ENCODE data around the gene IGF2BP2.
"Not testable (repeated sequence)": the region's sequence is repeated elsewhere in the genome, so short reads cannot be mapped to it uniquely, and the experiment has no call there.

DNA sequence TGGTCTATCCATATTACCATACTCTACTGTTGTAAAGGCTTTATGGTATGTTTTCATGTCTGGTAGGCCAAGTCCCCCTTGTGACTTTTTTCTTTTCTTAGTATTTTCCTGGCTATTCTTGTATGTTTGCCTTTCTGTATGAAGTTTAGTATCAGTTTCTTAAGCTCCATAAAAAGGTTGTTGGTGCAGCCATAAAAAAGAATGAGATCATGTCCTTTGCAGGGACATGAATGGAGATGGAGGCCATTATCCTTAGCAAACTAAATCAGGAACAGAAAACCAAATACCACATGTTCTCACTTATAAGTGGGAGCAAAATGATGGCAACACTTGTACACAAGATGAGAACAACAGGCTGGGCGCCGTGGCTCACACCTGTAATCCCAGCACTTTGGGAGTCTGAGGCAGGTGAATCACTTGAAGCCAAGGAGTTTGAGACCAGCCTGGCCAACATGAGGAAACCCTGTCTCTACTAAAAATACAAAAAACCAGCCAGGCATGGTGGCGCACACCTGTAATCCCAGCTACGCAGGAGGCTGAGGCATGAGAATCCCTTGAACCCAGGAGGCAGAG, 13.7 kb upstream of the IGF2BP2 start:
- TF ChIP-seq, protein P1, sequence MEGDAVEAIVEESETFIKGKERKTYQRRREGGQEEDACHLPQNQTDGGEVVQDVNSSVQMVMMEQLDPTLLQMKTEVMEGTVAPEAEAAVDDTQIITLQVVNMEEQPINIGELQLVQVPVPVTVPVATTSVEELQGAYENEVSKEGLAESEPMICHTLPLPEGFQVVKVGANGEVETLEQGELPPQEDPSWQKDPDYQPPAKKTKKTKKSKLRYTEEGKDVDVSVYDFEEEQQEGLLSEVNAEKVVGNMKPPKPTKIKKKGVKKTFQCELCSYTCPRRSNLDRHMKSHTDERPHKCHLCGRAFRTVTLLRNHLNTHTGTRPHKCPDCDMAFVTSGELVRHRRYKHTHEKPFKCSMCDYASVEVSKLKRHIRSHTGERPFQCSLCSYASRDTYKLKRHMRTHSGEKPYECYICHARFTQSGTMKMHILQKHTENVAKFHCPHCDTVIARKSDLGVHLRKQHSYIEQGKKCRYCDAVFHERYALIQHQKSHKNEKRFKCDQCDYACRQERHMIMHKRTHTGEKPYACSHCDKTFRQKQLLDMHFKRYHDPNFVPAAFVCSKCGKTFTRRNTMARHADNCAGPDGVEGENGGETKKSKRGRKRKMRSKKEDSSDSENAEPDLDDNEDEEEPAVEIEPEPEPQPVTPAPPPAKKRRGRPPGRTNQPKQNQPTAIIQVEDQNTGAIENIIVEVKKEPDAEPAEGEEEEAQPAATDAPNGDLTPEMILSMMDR (conservative IDR thresholded peaks at IDR 0.05; ENCODE audit: low read depth, low read length) = not testable (repeated sequence)
- TF ChIP-seq MAZ (IDR thresholded peaks at IDR 0.05; ENCODE audit: borderline replicate concordance, low read depth, low read length); RAD21 (IDR thresholded peaks at IDR 0.05; ENCODE audit: low read length); POLR2A (IDR thresholded peaks at IDR 0.05; ENCODE audit: low read depth, low read length); SMC3 (IDR thresholded peaks at IDR 0.05; ENCODE audit: low read depth, low read length); RCOR1 (IDR thresholded peaks at IDR 0.05; ENCODE audit: insufficient replicate concordance, low read length); USF2 (IDR thresholded peaks at IDR 0.05; ENCODE audit: low read depth, low read length); CHD1 (IDR thresholded peaks at IDR 0.05; ENCODE audit: low read depth, low read length); BHLHE40 (IDR thresholded peaks at IDR 0.05; ENCODE audit: low read depth, low read length); CEBPB (IDR thresholded peaks at IDR 0.05; ENCODE audit: low read depth, low read length); RFX5 (IDR thresholded peaks at IDR 0.05; ENCODE audit: low read depth, low read length); MAFK (IDR thresholded peaks at IDR 0.05; ENCODE audit: low read depth, low read length); ELK1 (IDR thresholded peaks at IDR 0.05; ENCODE audit: borderline replicate concordance, low read depth, low read length): not testable (repeated sequence)
